Epidermal melanocyte (primary cell): ENCODE data around the gene ANKRD10.
"Not testable (repeated sequence)": the region's sequence is repeated elsewhere in the genome, so short reads cannot be mapped to it uniquely, and the experiment has no call there.

ENCODE experiments used
- DNase-seq: peaks from one replicate; pipeline ENCODE4 v3.0.0; 2011; ENCODE audit warnings: low spot score; ENCODE audit not compliant: insufficient read length

The ANKRD10 gene

DNA sequence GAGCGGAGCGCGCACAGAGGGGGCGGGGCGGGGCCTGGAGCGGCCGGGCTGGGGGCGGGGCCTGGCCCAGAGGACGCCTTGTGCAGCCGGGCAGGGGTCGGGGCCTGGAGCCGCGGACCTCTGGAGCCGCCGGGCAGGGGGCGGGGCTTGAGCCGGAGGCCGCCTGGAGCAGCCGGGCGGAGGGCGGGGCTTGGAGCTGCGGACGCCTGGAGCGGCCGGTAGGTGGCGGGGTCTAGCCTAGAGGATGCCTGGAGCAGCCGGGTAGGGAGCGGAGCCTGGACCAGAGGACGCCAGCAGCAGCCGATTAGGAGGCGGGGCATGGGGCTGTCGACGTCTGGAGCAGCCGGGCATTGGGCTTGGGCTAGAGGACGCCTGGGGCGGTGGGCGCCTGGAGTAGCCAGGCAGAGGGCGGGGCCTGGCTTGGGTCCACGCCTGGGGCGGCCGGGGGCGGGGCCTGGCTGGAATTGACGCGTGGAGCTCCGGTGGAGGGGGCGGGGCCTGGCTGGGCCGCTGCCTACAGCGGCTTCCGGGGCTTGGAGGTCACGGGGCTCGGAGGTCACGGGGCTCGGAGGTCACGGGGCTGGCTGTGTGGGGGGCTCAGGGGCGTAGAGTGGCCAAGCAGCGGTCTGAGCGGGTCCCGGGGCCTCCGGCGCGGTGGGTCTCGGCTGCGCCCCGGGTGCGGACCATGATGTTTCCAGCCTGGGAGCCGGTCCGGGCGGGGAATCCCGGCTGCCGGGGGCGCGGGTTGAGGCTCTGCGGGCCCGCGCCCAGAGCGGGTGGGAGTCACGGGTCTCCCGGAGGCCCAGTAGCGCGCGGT, at the start of gene ANKRD10:
TSS of gene ANKRD10 (minus strand) at position 13 of the 817 bp plus-strand sequence. CDS start 135 bp downstream, outside the sequence.
- peak; percentile 91 for DNase-seq

DNA sequence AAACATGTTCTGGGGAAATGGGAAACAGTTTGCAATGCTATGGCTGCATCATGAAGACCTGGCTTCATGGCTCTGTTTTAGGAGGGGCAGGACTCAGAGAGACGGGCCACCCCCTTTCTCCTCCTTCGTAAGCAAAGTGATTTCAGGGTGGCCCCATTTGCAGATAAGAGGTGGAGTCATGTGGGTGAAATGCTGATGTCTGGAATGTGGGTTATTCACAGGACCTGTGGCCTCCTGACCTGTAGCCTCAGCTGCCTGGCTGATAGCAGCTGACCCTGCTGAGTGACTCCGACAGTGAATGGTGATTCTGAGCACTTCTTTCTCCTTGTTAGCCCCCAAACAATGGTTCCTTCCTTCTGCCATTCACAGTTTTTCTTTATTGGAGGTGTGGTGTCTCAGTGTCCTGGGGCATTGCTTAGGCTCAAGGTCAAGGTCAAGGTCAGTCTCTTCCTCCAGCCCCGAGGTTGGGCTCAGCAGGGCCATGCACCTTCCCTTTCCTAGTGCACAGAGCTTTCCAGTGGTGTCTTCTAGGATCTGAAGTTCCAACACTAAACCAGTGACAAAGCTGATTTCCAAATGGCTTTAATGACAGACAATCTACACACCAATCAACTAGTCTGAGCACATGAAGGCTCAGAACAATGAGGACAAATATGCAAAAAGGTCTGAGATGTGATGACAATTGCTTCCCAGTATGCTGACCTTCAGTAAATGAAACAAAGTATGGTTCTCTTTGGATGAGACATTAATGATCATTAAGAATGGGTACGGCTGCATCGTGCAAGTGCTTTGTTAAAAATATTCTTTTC, 49.6 kb upstream of the ANKRD10 start:
- no peak for DNase-seq

DNA sequence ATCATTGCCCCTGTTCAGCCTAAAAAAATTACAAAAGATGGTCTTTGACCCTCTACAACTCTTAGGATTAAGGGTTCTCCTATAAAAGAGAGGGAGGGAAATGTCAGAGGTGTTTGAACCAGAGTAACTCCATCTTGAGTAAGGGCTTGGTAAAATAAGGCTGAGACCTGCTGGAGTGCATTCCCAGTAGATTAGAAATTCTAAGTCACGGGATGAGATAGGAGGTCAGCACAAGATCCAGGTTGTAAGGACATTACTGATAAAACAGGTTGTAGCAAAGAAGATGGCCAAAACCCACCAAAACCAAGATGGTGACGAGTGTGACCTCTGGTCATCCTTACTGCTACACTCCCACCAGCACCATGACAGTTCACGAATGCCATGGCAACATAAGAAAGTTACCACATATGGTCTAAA, 48.7 kb upstream of the ANKRD10 start:
- no peak for DNase-seq

DNA sequence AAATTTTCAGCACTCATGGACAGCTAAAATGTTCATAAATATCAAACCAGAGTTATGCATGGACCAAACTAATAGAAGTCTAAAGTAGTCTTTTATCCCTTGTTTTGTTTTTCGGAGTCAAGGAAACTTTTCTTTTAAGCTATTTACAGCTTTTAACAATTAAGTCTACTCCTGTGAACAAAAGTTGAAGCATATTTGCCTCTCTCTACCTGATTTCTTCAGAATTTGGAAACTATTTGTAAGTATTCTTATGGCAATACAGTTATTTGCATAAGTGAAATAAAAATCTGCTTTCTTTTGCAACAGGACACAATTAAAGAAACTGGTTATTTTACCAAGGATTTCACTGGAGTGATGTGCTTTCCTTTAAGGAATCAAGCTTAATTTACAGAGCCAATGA, 47.1 kb upstream of the ANKRD10 start:
- DNase-seq: no peak

DNA sequence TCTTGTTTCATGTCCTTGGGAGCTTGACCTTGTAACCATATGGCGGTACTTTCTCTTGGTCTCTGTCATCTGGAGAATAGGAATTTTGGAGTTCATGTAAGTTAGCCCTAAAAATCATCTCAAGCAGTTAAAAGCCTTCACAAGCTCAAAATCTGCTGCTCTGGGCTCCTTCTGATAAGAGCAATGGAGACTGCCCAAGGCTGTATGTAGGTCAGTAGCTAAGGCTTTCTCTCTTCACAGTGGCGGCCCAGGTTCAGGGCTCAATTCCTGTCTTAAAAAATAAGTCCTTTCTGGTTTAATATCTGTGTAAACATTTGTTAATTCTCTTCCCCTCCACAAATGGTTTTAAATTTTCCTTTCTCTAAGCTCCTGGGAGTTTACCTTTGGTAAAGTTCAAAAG, 45.3 kb upstream of the ANKRD10 start:
- DNase-seq: no peak

DNA sequence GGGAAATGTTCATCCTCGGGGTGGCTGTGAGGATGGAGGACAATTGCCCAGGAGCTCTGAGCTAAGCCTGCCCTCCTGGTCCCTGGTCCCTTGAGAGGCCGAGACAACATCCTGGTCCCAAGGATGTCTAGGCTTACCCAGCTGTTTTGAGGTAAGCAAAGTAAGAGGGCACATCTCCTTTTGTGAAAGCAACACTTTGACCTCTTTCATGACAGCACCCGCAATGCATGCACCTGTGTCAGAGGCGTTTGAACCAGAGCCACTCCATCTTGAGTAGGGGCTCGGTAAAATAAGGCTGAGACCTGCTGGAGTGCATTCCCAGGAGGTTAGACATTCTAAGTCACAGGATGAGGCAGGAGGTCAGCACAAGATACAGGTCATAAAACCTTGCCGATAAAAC, 43.1 kb upstream of the ANKRD10 start:
- DNase-seq: no peak

DNA sequence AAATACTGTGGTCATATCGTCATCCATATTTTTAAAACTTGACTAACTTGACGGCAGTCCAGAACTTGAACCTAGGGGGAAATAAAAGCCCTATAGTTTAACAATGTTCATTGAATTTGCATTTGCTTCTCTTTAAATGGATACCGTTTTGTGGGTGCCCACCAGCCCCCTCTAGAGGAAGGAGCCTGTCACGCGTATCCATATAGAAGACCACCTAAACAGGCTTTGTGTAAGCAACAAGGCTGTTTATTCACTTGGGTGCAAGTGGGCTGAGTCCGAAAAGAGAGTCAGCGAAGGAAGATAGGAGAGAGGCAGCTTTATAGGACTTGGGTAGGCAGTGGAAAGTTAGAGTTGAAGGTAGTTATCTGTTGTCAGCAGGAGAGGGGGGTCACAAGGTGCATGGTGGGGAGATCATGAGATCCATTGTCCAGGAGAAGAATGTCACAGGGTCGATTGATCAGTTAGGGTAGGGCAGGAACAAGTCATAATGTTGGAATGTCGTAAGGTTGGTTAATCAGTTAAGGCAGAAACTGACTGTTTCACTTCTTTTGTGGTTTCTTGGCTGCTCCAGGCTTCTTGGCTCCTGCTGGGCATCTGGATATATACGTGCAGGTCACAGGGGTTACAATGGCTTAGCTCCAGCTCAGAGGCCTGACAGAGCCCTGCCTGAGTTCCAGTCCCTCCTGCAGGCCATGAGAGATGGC, 42.5 kb upstream of the ANKRD10 start:
- no peak for DNase-seq

DNA sequence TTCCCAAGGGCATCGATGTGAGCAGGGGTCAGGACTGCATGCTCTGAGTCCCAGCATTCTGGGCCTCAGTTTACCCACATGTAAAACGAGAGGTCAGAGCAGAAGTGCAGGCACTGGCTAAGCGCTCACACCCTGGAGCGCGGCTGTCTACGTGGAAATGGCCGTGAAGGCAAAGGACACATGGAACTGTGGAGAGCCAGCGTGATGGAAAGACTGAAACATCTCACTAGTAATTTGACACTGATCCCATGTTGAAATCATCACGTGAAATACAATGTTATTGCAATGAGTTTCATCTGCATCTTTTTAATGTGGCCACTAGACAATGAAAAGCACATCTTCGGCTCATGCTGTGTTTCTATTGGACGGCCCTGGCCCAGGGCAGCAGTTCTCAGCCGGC, 41.3 kb upstream of the ANKRD10 start:
- DNase-seq: not testable (repeated sequence)

DNA sequence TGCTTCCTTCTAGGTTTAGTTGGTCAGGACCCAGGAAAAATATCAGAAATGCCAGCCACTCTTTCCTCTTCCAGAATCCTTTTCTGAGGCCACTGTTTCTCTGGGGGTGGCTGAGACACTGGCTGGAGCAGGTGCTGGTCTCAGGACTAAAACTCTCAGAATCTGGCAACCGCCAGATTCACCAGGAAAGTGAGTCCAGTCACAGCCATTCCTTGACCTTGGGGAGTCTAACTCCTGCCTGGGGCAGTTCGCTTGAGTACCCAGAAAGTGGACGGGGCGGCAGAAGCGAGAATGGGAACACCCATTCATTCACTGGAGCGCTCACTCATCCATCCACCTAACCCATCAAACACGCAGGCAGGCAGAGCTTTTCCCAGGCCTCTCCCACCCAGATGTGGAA, 40.7 kb upstream of the ANKRD10 start:
- DNase-seq: not testable (repeated sequence)

DNA sequence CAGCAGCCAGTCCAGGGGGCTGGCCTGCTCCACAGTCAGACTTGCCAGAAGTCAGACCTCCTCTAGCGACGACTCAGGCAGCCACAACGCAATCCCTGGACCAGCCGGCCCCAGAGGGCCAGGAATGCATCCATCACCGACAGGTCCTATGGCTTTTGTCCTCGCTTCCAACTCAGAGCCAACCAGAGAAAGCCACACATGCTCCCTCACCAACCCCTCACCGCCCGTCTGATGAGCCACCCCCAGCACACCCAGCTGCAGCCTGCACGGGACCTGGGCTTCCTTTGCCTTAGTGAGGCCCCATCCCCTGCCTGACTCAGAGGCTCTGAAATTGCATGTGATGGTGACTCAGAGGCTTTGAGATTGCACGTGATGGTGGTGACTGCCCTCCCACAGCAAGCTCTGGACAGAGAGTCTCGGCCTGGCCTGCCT, 40.2 kb upstream of the ANKRD10 start:
- not testable (repeated sequence) for DNase-seq

DNA sequence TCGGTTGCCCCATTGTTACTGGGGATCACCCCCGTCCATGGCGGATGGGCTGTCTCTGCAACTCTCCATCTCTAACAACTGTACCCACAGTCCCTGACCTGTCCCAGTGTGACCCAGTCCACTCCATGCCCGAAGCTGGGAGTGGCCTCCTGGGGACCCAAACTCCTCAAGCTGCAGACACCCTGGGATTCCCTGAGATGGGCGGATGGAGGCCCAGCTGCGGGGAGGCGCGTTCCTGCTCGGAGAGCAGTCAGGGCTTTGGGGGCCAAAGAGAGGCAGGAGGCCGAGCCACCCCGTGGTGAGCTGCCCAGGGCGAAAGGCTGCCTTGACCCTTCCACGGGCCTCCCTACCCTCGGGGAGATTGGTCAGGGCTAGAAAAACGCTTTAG, 39.7 kb upstream of the ANKRD10 start:
- DNase-seq: not testable (repeated sequence)

DNA sequence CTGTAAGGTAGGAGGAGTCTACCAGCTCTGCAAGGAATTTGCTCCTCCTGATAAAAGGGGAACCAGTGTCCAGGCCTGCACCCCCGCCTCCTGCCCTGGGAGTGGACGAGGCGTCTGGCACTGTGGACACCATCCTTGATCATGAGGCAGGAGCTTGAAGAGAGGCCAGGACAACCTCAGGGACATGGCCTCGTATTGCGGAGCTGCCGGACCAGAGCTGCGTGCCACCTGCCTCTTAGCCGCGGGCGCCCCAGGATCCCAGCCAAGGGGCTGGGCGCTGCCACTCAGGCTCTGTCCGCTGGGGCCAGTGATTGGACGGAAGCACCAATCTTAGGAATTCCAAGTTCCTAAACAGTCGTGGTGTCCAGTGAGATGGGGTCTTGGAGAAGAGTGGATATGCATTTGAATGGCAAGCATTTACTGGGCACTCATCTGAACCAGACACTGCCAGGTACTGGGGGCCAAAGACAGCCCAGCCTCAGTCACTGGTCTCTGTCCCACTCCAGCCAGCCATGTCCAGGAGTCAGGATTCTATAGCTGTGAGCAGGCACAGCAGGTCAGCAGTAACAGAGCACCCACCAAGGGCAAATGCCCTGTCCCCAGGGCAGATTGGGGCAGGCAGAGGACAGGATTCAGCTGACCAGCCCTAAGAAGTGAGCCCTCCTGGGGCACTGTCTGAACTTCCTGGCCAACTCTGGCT, 39.1 kb upstream of the ANKRD10 start:
- DNase-seq: no peak

DNA sequence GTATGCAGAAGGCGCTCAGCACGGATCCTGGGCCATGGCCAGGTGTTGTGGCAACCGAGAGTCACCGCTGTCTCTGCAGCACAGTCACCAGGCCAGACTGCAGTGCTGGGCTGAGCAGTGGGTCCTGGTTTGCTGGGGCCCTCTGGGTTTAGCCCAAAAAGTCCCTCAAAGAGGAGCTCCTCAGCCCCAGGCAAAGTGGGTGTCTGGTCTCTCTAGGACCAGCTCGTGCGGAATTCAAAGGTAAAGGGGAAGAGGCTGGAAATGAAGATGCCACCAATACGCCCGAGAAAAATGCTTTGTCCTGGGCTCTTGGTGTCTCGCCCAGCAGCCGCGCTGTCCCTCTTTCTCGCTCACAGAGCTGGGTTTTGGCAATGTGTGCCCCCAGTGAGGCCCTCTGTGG, 38.5 kb upstream of the ANKRD10 start:
- DNase-seq: no peak

DNA sequence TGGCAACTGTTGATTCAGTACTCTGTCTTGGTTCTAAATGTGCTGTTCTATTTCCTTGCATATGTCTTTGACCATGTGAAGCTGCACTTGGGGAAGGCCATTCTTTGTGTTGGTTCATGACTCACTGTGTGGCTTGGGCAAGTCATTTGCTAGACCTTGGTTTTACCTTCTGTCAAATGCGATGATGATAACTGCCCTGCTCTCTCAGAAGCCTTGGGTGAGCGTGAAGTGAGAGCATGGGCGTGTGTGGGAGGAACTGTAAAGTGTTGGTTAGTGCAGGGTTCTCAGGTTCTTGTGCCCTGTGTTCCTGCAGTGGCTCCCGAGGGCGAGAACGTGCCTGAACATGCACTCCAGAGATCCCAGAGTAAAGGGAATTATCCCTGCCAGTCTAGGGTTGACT, 37.3 kb upstream of the ANKRD10 start:
- DNase-seq: not testable (repeated sequence)

DNA sequence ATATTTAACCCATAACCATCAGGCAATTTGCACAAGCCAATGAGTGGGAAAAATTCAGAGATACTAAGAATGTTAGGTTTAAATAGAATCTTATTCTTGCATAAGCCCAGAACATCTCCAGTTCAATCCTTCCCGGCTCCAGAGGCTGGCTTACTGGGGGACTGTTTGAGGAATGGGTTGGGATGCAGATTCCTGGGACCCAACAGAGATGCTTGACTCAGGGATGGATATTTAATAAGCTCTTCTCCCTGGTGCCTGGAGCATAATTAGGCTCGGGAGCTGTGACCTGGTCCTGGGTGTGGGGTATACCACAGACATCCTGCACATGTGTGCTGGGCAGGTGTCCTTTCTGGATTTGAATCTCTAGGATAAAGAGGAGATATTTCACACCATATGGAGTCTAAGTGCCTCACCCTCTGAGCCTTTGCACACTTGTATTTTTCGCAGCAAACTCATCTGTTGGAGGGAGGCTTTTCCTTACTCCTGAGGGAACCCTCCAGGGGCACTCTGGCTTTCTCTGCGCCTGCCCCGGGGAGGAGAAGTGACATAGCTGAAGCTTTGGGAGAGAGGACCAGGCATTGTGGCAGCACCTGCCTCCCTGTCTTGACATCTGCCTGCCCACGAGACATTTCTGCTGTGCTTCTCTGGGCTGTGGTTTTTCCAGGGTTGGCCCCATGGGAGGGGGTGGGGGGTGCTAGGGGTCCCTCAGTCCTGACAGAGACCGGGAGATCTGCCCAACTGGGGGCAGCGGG, 36.1 kb upstream of the ANKRD10 start:
- no peak for DNase-seq

DNA sequence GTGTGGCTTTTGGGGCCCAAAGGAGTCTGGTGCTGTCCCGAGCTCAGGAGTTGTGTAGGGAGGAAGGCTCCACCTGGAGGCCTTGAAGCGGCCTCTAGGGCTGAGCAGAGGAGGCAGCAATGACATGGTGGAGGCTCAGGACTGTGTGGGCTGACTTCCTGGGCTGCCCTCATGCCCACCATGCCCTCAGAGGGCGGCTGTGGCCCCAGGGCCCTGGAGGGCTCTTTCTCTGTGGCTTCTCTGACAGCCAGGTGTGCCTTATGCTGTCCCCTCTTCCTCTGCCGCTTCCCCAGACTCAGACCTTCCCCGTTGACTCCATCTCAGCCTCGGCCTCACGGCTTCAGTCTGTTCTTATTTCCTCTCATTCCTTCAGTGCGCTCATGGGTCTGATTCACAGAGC, 35.5 kb upstream of the ANKRD10 start:
- no peak for DNase-seq

DNA sequence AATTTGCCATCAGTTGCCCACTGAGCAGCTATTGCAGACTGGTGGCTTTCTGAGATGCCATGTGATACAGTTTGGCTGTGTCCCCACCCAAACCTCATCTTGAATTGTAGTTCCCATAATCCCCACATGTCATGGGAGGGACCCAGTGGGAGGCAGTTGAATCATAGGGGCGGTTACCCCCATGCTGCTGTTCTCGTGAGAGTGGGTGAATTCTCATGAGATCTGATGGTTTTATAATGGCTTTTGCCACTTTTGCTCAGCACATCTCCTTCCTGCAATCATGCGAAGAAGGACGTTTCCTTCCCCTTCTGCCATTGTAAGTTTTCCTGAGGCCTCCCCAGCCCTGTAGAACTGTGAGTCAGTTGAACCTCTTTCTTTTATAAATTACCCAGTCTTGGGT, 34.8 kb upstream of the ANKRD10 start:
- DNase-seq: no peak

DNA sequence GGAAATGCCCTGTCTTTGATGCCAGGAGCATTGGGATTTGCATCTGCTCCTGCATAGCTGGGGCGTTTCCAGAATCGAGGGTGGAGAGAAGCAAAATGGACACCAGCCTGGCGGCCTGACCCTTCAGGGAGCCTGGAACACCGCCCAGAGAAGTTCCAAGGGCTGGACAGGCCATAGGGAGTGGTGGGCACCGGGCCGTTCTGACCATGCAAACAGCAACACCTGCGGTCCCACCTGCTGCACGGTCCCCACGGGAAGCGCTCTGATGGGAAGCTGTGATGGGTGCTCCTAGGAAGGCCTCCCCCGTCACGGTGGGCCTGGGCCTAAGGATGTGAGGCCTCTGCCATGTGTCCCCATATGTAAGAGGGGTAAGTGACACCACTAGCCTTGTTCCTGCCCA, 34.2 kb upstream of the ANKRD10 start:
- no peak for DNase-seq

DNA sequence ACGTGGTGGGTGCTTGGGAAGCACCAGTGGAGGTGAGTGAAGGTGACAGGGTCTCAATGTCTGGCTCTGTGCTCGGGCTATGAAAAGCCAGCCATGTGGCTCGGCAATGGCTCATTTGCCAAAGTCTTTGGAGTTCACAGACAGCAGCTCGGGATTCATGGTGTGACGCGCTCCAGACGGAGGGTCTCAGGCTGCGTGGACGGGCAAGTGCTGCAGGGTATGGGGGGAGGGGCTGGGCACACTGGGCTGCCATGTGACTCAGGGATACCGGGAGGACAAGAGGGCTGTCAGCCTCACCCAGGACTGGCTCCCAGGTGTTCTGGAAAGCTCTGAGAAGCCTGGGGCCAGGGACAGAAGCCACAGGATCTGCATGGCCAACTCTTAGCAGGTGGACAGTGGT, 32.5 kb upstream of the ANKRD10 start:
- not testable (repeated sequence) for DNase-seq

DNA sequence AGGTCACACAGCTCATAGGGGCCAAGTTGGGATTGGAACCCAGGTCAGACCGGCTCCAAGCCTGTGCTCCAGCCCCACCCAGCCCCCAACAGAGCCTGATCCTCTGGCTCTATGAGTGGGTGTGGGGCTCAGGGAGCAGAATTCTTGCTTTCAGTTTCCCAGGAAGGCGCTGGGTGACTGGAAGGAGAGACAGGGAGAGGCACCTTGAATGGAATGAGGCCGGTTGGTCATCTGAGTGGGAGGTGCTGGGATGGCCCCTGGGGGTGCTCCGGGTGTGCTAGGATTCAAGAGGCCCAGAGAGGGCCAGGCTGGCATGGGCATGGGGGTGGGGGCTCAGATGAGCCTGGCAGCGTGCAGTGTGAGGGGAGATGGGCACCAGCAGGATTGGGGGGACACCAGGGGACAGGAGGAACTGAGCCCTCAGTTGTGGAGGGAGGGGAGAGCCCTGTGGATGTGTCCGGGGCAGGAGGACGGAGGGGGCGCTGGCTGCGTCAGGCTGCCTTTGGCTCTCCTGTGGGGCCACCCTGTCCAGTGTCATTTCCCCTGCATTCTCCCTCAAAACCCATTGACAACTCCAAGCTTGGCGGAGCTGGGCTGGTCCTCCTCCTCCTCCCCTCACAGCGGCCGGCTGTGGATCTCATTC, 31.2 kb upstream of the ANKRD10 start:
- no peak for DNase-seq
